Large intestine (tissue), 3 donors: Measurements from ENCODE around the gene MOB3B. TPM values are rescaled to one million over a fixed set of nuclear protein-coding genes. Genes with fewer than 3 reads are reported as not detected.
A peak's percentile ranks its signal among the peaks of the same experiment; 100 is the strongest.

Experiments
- DNase-seq, 2 donors: peaks; one replicate each; pipeline versions ENCODE4 v3.0.0 to v3.0.0-alpha.2; 2013
- H3K27ac ChIP-seq: one replicate; pipeline ENCODE4 v1.5.1; 2013; ENCODE audit warnings: low read length
- H3K27me3 ChIP-seq: 2 replicates; pipeline ENCODE4 v1.6.1; 2013; ENCODE audit warnings: low read length; ENCODE audit not compliant: control insufficient read depth, insufficient read depth
- H3K36me3 ChIP-seq: 2 replicates; pipeline ENCODE4 v1.6.1; 2013; ENCODE audit warnings: low read length; ENCODE audit not compliant: control insufficient read depth, insufficient read depth
- H3K4me1 ChIP-seq: one replicate; pipeline ENCODE4 v1.6.1; 2013; ENCODE audit warnings: low read length; ENCODE audit not compliant: control insufficient read depth, insufficient read depth
- H3K4me3 ChIP-seq: one replicate; pipeline ENCODE4 v1.5.1; 2013; ENCODE audit warnings: low read length
- H3K9me3 ChIP-seq: one replicate; pipeline ENCODE4 v1.6.1; 2013; ENCODE audit warnings: mild to moderate bottlenecking, low read depth, low read length, moderate library complexity; ENCODE audit not compliant: control insufficient read depth
- WGBS: methylation state at CpG from one replicate; pipeline ENCODE4 v1.1.5; 2013; ENCODE audit warnings: low lambda C conversion rate; ENCODE audit not compliant: insufficient coverage; 5-methylcytosine and 5-hydroxymethylcytosine counted together
- polyA plus RNA-seq: library from polyadenylated mRNA; unstranded; fragments of 120-200 nt; gene quantifications from one replicate; pipeline ENCODE4 v1.2.1, GENCODE V29; 2013

Gene MOB3B
- polyA plus RNA-seq, 1 donor, result 34.7 TPM

- Histone ChIP-seq H3K36me3 (no peaks in the 10 kb centered on the region), H3K27me3 (no peaks in the 10 kb centered on the region), H3K4me1 (no peaks in the 10 kb centered on the region), H3K9me3 (no peaks in the 10 kb centered on the region), H3K27ac (no peak overlapping the region), H3K4me3 (no peak overlapping the region)
- DNase-seq, result no peak
- no CpG with 5 or more reads among the region's 2 CpGs for WGBS
Measured at GRCh38 chr9:27293996-27294395, 235.6 kb downstream of the MOB3B start.

DNA sequence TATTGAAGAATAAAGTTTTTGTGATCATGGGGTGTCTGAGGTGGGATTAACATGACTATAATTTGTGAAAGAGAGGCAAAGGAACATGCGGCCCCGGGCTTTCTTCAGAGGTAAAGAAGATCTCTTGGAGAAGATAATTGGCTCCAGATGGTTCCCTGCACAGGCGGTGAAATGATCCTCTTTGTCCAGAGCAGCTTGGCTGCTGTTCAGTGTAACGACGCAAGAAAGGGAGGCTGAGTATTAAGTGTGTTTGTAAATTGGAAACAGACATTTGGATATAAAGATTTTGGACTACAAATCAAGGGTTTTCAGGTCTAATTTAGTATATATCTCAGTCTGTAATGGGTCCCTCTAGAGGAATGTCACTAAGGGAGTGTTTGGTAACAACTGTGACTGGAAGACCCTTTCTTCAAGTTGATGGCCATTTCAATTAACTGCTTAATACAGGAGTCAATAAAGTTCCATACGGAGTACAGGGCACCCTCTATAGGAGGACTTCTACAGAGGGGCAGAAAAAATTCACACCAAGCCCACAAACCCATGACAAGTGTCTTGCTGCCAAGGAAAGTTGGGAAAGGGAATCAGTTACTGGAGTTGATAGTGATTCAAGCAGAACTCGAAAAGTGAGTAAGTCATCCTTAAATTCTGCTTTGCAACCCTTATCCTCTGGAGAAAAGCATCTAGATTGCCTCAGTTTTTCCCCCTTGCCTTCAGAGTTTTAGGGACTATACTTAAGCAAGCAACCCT, 236.8 kb downstream of the MOB3B start:
- H3K27ac ChIP-seq, result no peak overlapping the region
- no peak for DNase-seq
- no peaks in the 10 kb centered on the region for H3K36me3 ChIP-seq
- WGBS, result no CpG with 5 or more reads among the region's 7 CpGs
- no peaks in the 10 kb centered on the region for H3K9me3 ChIP-seq
- H3K27me3 ChIP-seq, result no peaks in the 10 kb centered on the region
- H3K4me1 ChIP-seq, result no peaks in the 10 kb centered on the region
- H3K4me3 ChIP-seq, result no peak overlapping the region

DNA sequence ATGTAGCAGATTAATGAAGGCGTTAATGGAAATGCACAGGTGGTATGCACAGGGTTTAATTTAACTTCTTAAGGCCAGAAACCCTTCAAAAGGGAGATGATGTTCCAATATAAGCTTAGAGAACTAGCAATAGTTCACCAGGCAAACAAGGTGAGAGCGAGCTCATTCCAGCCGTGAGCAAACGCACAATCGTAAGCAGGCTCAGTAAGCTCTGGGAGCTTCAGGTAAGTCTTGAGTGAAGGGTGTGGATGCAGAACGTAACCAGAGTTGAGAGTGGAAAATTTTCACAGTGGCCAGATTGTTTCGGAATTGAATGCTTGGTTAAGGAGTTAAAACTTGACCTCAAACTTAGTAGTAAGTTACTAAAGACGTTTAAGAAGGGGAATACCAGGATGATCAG, 238.3 kb downstream of the MOB3B start:
- Histone ChIP-seq H3K4me3 (no peak overlapping the region), H3K36me3 (no peaks in the 10 kb centered on the region), H3K4me1 (no peaks in the 10 kb centered on the region), H3K27me3 (no peaks in the 10 kb centered on the region), H3K27ac (no peak overlapping the region), H3K9me3 (no peaks in the 10 kb centered on the region)
- 100% methylated on average over 3 of the region's 8 CpGs for WGBS
- no peak for DNase-seq

- H3K27ac ChIP-seq, result no peak overlapping the region
- H3K4me1 ChIP-seq, result no peaks in the 10 kb centered on the region
- DNase-seq, result no peak
- no peaks in the 10 kb centered on the region for H3K27me3 ChIP-seq
- no CpG with 5 or more reads among the region's 7 CpGs for WGBS
- H3K9me3 ChIP-seq, result no peaks in the 10 kb centered on the region
- H3K4me3 ChIP-seq, result no peak overlapping the region
- H3K36me3 ChIP-seq, result no peaks in the 10 kb centered on the region
Measured at GRCh38 chr9:27282269-27282668, 247.3 kb downstream of the MOB3B start.

DNA sequence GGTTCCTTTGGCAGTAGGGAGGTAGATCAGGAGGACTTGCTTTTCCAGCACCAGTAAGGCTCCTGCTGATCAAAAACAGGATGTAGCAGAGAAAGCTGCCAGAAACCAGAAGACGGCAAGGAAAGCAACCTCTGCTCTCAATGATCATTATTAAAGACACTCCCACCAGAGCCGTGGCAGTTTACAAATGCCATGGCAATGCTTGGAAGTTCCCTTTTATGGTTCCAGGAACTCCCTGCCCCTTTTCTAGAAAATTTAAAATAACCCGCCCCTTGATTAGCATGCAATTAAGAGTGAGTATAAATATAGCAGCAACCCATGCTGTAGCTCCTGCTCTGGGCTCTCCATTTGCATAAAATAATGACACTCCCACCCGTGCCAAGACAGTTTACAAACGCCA, 248.8 kb downstream of the MOB3B start:
- Histone ChIP-seq H3K4me1 (no peaks in the 10 kb centered on the region), H3K27me3 (no peaks in the 10 kb centered on the region), H3K4me3 (no peak overlapping the region), H3K9me3 (no peaks in the 10 kb centered on the region), H3K27ac (no peak overlapping the region), H3K36me3 (no peaks in the 10 kb centered on the region)
- WGBS, result 39% methylated on average over 3 of the region's 5 CpGs
- DNase-seq, result peak in 1 of 2 donors; percentile 11

DNA sequence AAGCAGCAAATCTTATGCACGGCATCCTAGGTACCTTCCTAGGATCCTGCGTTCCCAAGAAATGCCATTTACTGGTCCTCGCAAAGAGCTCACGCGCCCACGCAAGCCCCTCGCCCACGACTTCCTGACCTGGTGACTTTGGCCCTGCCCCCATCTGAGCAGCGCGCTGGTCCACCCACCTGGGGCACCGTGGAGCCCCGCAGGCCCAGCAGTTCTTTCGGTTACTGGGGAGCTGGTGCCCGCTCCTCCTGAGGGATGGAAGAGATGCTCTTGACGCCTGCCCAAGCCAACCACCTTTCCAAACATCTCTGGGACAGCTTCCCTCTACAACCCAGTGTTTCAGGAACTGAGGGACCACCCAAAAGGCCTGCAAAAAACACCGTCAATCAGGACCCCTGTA, 249.4 kb downstream of the MOB3B start:
- Histone ChIP-seq H3K9me3 (no peaks in the 10 kb centered on the region), H3K27ac (no peak overlapping the region), H3K4me1 (no peaks in the 10 kb centered on the region), H3K27me3 (no peaks in the 10 kb centered on the region), H3K4me3 (no peak overlapping the region), H3K36me3 (no peaks in the 10 kb centered on the region)
- no CpG with 5 or more reads among the region's 16 CpGs for WGBS
- DNase-seq, result no peak

DNA sequence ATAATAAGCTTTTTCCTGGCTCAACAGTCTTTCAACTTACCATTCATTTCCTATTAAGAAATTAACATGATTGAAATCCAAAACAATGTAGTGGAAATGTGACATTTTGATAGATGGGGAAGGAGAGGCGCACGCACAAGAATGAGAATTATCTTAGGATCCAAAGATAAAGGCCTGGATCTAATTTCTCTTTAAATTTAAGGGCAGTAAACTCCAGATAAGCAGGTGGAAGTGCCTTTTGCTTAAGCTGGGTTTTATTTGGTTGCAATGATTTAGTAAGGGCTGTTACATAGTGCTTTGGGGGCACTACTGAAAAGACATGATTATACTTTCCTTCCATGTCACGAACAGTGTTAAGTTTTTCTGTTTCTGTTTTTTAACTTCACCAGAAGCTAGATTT, 250.0 kb downstream of the MOB3B start:
- Histone ChIP-seq H3K27ac (no peak overlapping the region), H3K36me3 (no peaks in the 10 kb centered on the region), H3K4me3 (no peak overlapping the region), H3K4me1 (no peaks in the 10 kb centered on the region), H3K27me3 (no peaks in the 10 kb centered on the region), H3K9me3 (no peaks in the 10 kb centered on the region)
- WGBS, result 82% methylated on average over 3 of the region's 3 CpGs
- DNase-seq, result no peak

DNA sequence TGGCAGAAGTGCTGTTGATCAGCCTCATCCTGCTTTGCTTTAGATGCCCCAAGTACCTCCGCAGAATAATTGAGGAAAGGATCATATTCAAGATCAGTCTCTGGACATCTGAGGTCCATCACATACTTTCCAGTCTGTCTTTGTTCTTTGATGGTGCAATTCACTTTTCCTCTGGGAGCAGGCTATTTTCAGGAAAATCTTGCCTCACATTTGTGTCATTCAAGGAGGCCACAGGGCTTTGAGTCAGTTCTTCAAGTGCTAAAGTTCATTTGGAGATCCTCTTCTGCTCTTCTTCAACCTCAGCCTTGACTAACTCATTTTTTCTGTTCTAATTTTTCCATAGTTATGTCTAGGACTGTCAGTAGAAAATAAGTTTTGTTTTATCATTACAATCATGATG, 251.2 kb downstream of the MOB3B start:
- no CpG with 5 or more reads among the region's 1 CpG for WGBS
- H3K27ac ChIP-seq, result no peak overlapping the region
- DNase-seq, result peak; percentile 23 to 52

DNA sequence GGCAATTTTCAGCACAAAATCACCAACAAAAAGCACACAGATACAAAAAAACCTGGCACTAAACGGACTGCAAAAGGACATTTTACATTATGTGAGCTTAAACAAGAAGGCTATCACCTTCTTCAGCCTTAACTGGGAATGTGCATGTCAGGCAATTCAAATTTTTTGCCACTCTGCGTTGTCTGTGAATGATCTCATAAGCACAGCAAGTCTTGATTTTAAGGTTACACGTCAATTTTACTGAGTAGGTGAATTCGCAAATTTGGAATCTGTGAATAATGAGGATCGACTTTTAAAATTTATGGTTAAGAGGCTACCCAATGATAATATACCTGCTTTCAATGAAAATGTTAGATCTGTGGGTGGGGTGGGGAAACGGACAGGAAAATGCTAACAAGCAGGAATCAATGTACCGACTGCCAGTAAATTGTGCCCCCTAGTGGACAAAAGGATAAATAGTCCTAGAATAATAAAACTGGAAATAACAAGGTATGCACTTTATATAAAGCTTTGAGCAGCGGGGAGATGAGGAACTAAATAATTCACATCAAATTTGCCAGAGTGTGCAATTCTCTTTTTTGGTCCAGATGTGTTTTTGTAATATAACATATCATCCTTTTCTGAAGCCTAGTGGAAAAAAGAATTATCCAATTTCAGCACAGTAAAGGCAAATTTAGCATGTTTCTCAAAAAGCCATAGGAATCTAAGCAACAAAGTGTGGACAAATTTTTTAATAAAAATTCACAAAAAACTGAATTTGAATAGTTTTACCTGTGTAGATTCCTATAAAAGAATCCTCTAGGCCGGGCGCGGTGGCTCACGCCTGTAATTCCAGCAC, 253.2 kb downstream of the MOB3B start:
- peak; percentile 33 to 57 for DNase-seq
- Histone ChIP-seq H3K9me3 (no peaks in the 10 kb centered on the region), H3K27me3 (no peaks in the 10 kb centered on the region), H3K4me3 (no peak overlapping the region), H3K27ac (no peak overlapping the region), H3K36me3 (no peaks in the 10 kb centered on the region), H3K4me1 (no peaks in the 10 kb centered on the region)
- 10% methylated on average over 5 of the region's 12 CpGs for WGBS

More for the DNA sequence above, 251.2 kb downstream of the MOB3B start:
- no peaks in the 10 kb centered on the region for H3K9me3 ChIP-seq
- H3K4me3 ChIP-seq, result no peak overlapping the region
- no peaks in the 10 kb centered on the region for H3K36me3 ChIP-seq
- no peaks in the 10 kb centered on the region for H3K27me3 ChIP-seq
- H3K4me1 ChIP-seq, result no peaks in the 10 kb centered on the region
